Measurements from ENCODE around the gene NEDD9.

Gene NEDD9

GRCh38 chr6:11162262-11162661 is 70.2 kb downstream of the NEDD9 start:
- H3K4me3 ChIP-seq (ENCODE audit: low read depth, low read length), result no peak overlapping the region
- DNase-seq (ENCODE audit: low read depth), result no peak
- TF ChIP-seq POLR2A (IDR thresholded peaks at IDR 0.05; ENCODE audit: extremely low read depth, insufficient read length) (no peak), MYC (IDR thresholded peaks at IDR 0.05; ENCODE audit: low read depth, low read length) (no peak), MAX (IDR thresholded peaks at IDR 0.05; ENCODE audit: low read depth, low read length) (no peak)
- TF ChIP-seq, protein P1, sequence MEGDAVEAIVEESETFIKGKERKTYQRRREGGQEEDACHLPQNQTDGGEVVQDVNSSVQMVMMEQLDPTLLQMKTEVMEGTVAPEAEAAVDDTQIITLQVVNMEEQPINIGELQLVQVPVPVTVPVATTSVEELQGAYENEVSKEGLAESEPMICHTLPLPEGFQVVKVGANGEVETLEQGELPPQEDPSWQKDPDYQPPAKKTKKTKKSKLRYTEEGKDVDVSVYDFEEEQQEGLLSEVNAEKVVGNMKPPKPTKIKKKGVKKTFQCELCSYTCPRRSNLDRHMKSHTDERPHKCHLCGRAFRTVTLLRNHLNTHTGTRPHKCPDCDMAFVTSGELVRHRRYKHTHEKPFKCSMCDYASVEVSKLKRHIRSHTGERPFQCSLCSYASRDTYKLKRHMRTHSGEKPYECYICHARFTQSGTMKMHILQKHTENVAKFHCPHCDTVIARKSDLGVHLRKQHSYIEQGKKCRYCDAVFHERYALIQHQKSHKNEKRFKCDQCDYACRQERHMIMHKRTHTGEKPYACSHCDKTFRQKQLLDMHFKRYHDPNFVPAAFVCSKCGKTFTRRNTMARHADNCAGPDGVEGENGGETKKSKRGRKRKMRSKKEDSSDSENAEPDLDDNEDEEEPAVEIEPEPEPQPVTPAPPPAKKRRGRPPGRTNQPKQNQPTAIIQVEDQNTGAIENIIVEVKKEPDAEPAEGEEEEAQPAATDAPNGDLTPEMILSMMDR (IDR thresholded peaks at IDR 0.05; ENCODE audit: low read depth, low read length), result no peak

DNA sequence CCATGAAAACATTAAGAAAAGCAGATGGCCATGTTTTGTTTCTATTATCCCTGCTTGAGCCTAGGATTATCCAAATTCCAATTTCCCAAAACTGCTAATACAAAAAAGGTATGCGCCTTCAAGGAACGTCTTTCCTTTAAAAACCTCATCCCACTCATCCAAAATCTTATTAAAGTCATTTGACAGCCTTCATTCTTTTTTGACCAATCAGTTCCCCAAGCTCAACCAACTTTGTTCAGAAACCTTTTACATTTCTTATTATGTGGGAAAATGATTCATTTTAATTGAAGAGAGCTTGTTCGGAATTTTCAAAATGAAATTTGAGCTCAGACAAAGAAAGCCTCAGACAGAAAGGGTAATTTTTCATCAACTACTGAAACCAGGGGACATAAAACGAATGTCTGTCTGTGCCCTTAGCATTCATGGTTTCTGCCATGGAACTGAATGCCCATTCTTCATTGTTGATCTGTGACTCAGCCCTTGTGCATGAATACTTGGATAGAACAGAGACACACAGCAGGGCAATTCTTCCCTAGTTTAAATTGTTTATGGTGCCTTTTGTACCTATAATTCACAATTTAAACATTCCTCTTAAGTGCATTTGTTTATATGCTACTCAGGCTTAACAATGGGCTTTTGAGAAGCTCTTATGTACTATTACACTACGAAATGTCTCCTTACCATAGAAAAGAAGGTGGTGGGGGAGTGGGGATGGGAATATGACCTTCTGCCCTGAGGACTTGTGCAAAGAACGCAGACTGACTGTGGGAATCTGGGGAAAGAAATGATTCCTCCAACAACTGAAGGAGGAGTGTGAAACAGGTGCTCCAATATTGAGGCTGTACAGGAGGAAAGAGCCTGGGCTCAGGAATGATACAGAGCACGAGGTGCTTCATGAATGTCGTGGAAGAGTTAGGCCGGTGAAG is 71.2 kb downstream of the NEDD9 start:
- no peak for TF ChIP-seq MYC (IDR thresholded peaks at IDR 0.05; ENCODE audit: low read depth, low read length)
- TF ChIP-seq POLR2A (IDR thresholded peaks at IDR 0.05; ENCODE audit: extremely low read depth, insufficient read length), result no peak
- TF ChIP-seq, protein P1 (IDR thresholded peaks at IDR 0.05; ENCODE audit: low read depth, low read length), result no peak
- no peak for TF ChIP-seq MAX (IDR thresholded peaks at IDR 0.05; ENCODE audit: low read depth, low read length)
- DNase-seq (ENCODE audit: low read depth), result no peak
- H3K4me3 ChIP-seq (ENCODE audit: low read depth, low read length), result no peak overlapping the region

GRCh38 chr6:11160199-11160598 is 72.3 kb downstream of the NEDD9 start:
- no peak for DNase-seq (ENCODE audit: low read depth)
- TF ChIP-seq POLR2A (IDR thresholded peaks at IDR 0.05; ENCODE audit: extremely low read depth, insufficient read length) (no peak), MAX (IDR thresholded peaks at IDR 0.05; ENCODE audit: low read depth, low read length) (no peak), MYC (IDR thresholded peaks at IDR 0.05; ENCODE audit: low read depth, low read length) (no peak)
- TF ChIP-seq, protein P1 (IDR thresholded peaks at IDR 0.05; ENCODE audit: low read depth, low read length), result no peak
- H3K4me3 ChIP-seq (ENCODE audit: low read depth, low read length), result no peak overlapping the region

- TF ChIP-seq MAX (IDR thresholded peaks at IDR 0.05; ENCODE audit: low read depth, low read length), result no peak
- TF ChIP-seq POLR2A (IDR thresholded peaks at IDR 0.05; ENCODE audit: extremely low read depth, insufficient read length), result no peak
- TF ChIP-seq, protein P1 (IDR thresholded peaks at IDR 0.05; ENCODE audit: low read depth, low read length), result no peak
- no peak for TF ChIP-seq MYC (IDR thresholded peaks at IDR 0.05; ENCODE audit: low read depth, low read length)
- no peak overlapping the region for H3K4me3 ChIP-seq (ENCODE audit: low read depth, low read length)
- DNase-seq (ENCODE audit: low read depth), result no peak
Observed at GRCh38 chr6:11155589-11155988, 76.9 kb downstream of the NEDD9 start.

DNA sequence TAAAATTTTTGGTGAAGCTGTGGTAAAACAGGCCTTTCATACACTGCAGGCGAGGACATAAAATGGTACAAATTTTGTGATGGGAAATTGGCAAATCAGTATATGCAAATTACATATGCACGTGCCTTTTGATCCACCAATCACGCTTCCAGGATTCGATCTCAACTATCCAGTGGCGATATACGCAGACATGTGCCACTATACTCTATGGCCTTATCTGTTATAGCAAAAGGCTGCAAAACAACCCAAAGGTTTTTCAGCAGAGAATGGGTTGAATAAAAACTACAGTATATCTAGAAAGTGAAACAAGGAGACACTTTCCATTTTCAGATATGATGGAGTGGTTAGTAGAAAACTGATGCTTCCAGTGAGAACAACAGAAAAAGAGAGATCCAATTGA is 79.0 kb downstream of the NEDD9 start:
- DNase-seq (ENCODE audit: low read depth), result no peak
- TF ChIP-seq MYC (IDR thresholded peaks at IDR 0.05; ENCODE audit: low read depth, low read length) (no peak), POLR2A (IDR thresholded peaks at IDR 0.05; ENCODE audit: extremely low read depth, insufficient read length) (no peak), MAX (IDR thresholded peaks at IDR 0.05; ENCODE audit: low read depth, low read length) (no peak)
- TF ChIP-seq, protein P1 (IDR thresholded peaks at IDR 0.05; ENCODE audit: low read depth, low read length), result no peak
- H3K4me3 ChIP-seq (ENCODE audit: low read depth, low read length), result no peak overlapping the region

All from NB4 (cell line).